ENCODE results near the gene AKT1S1.

Gene AKT1S1

GRCh38 chr19:49852631-49853126 is 24.5 kb downstream of the AKT1S1 start:
- no peak for DNase-seq

- peak; percentile 33 for DNase-seq
These were observed 25.5 kb downstream of the AKT1S1 start for GRCh38 chr19:49851456-49852259.

- DNase-seq: peak; percentile 92
These were observed 26.4 kb downstream of the AKT1S1 start, which contains the start of gene PTOV1 for GRCh38 chr19:49850487-49851342. Gene PTOV1 (plus strand): TSS chr19:49851159.

GRCh38 chr19:49850221-49850486 is 27.0 kb downstream of the AKT1S1 start:
- no peak for DNase-seq

- no peak for DNase-seq
These were observed 27.5 kb downstream of the AKT1S1 start for GRCh38 chr19:49849433-49850220.

- DNase-seq: no peak
These were observed 28.2 kb downstream of the AKT1S1 start for GRCh38 chr19:49848938-49849337.

DNA sequence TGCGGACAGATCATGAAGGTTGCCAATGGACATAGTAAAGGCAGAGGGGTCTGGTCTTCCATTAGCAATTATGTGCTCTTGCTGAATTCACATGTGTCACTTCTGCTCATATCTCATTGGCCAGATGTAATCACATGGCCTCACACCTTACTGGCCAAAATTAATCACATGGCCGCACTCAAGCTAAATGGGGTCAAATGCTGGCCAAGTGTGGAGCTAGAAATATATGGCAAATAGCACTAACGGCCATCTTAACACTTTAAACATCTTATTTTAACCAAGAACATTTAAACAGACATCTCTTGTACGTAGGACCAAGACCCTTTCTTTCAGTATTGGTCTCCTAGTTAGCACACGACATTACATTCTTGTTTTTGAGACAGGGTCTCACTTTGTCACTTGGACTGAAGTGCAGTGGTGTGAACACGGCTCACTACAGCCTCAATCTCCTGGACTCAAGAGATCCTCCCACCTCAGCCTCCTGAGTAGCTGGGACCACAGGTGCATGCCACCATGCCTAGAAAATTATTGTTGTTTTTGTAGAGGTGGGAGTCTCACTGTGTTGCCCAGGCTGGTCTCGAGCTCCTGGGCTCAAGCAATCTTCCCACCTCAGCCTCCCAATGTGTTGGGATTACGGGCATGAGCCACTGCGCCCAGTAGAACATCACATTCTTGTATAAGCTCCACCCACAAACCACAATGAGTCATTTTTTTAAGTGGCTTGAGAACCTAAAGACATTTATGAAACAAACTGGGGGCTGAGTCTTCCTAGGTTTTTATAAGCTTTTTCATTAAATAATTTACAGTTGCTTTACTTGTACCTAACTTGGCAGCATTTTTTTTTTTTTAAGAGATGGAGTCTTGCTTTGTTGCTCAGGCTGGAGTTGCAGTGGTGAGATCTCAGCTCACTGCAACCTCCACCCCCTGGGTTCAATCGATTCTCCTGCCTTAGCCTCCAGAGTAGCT is 29.1 kb downstream of the AKT1S1 start:
- DNase-seq: no peak

DNA sequence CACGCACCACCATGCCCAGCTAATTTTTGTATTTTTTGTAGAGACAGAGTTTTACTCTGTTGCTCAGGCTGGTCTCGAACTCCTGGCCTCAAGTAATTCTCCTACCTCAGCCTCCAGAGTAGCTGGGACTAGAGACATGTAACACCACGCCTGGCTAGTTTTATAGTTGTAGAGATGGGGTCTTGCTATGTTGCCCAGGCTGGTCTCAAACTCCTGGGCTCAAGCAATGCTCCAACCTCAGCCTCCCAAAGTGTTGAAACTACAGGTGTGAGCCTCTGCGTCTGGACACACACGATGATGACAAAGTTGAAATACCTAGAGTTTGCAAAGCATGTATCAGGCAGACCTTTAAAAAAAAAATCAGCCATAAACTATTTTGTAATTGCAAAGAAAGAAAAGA is 30.7 kb downstream of the AKT1S1 start:
- no peak for DNase-seq

- DNase-seq: no peak
These were observed 31.7 kb downstream of the AKT1S1 start for GRCh38 chr19:49845414-49845813.

DNA sequence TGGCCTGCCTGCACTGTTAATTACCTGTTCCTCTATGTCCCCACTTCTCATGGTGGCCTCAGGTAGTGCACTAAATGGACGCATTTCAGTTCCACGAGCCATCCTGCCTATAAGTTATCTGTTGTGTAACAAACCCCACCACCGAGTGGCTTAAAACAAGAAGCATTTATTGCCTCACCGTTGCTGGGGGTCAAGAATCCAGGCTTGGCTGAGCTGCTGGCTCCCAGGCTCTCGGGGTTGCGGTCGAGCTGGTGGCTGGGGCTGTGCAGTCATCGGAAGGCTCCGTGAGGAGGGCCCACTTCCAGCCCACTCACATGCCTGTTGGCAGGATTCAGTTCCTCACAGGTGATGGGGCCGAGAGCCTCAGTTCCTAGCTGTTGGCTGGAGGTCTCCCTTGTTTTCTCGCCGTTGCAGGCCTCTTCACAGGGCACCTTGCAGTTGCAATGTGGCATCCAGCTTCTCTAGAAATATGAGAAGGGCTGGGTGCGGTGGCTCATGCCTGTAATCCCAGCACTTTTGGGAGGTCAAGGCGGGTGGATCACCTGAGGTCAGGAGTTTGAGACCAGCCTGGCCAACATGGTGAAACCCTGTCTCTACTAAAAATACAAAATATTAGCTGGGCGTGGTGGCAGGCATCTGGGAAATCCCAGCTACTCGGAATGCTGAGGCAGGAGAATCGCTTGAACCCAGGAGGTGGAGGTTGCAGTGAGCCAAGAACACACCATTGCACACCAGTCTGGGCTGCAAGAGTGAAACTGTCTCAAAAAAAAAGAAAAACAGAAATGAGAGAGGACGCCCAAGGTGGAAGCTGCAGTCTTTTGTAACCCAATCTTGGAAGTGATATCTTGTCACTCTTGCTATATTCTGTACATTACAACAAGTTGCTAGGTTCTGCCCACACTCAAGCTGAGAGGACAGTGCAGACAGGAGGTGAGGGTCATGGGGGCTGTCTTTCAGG is 32.7 kb downstream of the AKT1S1 start:
- no peak for DNase-seq

GRCh38 chr19:49843265-49843664 is 33.9 kb downstream of the AKT1S1 start:
- DNase-seq: no peak

- no peak for DNase-seq
These were observed 36.4 kb downstream of the AKT1S1 start for GRCh38 chr19:49840736-49841249.

GRCh38 chr19:49840321-49840720 is 36.8 kb downstream of the AKT1S1 start:
- DNase-seq: no peak

DNA sequence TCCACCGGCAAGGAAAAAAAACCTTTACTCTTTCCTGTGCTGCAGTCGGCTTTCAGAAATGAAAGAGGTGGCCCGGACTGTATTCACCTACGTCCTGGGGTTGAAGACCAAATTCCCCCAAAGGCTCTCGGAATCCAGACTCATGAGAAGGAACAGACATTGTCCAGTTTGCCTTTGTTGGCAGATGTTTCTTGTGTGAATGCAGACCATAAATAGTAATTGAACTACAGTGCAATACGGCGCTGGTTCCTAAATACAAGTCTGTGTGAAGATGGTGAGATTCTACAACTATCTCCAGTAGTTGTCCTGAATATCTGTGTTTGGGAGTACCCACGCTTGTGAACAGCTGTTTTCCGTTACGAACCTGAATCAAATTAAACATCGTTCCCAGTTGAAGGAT is 37.4 kb downstream of the AKT1S1 start:
- DNase-seq: no peak

DNA sequence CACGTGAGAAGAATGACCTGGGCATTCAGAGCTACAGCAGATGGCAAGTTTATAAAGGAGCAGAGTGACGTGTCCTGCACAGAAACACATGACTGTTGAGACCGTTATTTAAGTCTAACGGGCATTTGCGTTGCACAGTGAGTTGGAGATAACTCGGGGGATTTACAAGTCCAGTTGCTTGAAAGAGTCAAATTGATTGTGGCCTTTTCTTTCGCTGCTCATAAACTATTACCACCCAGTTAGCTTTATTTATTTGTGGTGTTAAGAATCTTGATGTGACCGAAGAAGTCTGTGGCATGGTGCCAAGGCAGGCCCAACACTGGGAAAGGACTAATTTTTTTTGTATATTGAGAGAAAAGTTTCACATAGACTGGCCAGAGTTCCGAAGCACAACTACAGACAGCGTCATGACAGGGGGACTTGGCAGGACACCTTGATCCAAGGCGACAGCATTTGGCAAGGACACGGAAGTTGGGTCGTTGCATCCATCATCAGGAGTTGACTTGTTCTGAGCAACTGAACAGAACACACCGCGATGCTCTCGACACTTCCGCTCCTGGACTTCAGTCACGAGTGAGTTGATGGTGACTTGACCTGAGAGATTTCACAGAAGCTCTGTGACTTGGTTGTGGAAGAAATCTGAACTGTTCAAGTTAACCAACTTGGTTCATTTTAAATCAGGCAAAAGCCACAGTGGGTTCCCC is 38.1 kb downstream of the AKT1S1 start:
- no peak for DNase-seq

- no peak for DNase-seq
These were observed 39.7 kb downstream of the AKT1S1 start for GRCh38 chr19:49837425-49837824.

GRCh38 chr19:49837009-49837310 is 40.2 kb downstream of the AKT1S1 start:
- no peak for DNase-seq

DNA sequence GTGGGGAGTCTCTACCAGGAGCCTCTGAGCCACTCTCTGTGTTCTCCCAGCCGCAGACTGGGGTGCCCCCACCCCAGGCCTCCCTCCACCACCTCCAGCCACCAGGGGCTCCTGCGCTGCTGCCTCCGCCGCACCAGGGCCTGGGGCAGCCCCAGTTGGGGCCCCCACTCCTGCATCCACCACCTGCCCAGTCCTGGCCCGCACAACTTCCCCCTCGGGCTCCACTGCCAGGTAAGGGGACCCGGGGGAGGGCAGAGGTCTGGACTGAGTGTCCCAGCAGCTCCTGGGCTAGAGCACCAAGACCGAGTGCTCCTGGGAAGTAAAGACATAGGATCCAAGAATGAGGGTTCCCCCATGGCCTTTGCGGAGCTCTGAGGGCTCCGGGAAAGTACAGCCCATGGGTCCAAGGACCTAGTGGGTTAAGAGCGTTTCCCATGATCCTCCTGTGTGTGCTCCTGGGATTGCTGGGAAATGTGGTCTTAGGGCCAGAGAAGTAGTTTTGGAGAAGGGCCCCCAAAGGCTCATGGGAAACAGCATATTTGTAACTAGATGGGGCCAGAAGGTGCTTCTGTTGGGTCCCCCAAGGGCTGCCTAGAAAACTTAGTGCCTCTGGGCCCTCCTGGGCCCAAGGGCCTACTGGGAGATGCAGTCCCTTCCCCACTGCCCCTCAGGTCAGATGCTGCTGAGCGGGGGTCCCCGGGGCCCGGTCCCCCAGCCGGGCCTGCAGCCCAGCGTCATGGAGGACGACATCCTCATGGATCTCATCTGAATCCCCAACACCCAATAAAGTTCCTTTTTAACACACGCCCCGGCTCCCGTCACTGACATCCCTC is 40.8 kb downstream of the AKT1S1 start:
- no peak for DNase-seq

DNA sequence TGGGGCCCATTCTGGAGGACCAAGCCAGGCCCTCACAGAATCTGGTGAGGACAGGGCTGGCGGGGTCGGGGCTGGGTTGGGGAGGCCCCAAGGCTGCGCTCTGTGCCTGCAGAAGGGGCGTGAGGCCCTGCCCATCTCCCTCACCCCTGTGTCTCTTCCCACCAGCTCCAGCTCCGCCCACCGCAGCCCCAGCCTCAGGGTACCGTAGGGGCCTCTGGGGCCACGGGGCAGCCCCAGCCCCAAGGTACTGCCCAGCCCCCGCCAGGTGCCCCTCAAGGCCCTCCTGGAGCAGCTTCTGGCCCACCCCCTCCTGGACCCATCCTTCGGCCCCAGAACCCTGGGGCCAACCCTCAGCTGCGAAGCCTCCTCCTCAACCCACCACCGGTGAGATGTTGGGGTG is 41.6 kb downstream of the AKT1S1 start:
- DNase-seq: no peak
